ENCODE data around the gene NUMB. TPM values are rescaled to one million over a fixed set of nuclear protein-coding genes. Genes with fewer than 3 reads are reported as not detected.
A peak's percentile ranks its signal among the peaks of the same experiment; 100 is the strongest.

The NUMB gene
- total and polyA plus RNA-seq, 2 of the 4 experiments (the other 2 are of a cell fraction), result 45.9 to 114 TPM

DNA sequence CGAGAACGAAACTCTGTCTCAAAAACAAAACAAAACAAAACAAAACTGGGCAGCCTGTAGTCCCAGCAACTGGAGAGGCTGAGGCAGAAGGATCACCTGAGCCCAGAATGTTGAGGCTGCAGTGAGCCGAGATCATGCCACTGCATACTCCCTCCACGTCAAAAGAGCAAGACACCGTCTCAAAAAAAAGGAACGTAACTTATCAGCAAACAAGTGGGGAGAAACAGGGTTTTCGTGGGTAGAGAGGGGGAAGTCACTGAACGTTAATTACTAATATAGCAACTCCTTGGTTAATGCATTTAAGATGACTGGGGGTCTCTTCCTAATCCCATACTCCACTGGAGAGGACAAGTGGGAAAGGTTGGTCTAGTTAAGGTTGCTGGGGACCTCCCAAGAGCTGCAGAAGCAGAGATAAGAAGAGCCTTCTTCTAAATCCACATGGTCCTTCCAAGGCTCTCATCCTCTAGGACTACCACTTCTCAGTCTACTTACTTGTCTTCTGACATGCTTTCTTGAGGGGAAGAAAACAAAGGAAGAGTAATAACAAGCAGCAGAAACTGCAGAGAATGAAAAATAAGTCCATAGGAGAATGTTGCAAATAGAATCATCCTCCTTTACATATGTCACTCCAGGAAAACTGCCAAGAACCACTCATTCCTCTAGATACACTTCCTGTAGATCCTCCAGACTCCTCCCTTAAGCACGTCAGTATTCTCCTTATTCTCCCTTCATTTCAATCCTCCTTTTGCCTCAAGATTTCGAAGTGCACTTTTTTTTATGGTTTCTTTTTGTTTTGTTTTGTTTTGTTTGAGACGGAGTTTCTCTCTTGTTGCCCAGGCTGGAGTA is 5.8 kb downstream of the NUMB start:
- Histone ChIP-seq H2AFZ (replicated peaks; ENCODE audit: low read length, poor library complexity) (no peak overlapping the region), H2BK5ac (ENCODE audit: low read depth, low read length, poor library complexity, severe bottlenecking) (peak overlapping the region; percentile 15), H3K27me3 (ENCODE audit: control insufficient read depth, insufficient read depth, low read length) (no peaks in the 10 kb centered on the region), H3K4me1 (ENCODE audit: control insufficient read depth, insufficient read depth, low read length) (peaks cover 6% of the 10 kb centered on the region), H4K20me1 (ENCODE audit: insufficient read depth, low read length) (peaks cover 64% of the 10 kb centered on the region), H3K4ac (ENCODE audit: low read depth, low read length) (peak overlapping the region; percentile 32; the same call in 1 of the 2 replicates), H4K5ac (ENCODE audit: low read depth, low read length) (no peak overlapping the region), H2AK9ac (replicated peaks; ENCODE audit: low read depth, low read length, poor library complexity) (no peak overlapping the region), H3K23ac (ENCODE audit: low read depth, low read length) (no peak overlapping the region), H3K56ac (ENCODE audit: extremely low read depth, insufficient read depth, low read length) (no peak overlapping the region), H2BK20ac (ENCODE audit: low read depth, low read length) (no peak overlapping the region), H3K18ac (ENCODE audit: low read depth, low read length) (no peak overlapping the region; the same call in 1 of the 2 replicates), H3K4me3 (ENCODE audit: insufficient read depth, low read depth, low read length) (no peak overlapping the region), H2BK15ac (ENCODE audit: low read depth, low read length) (no peak overlapping the region), H3K79me1 (ENCODE audit: low read depth in 1 of 2, low read length in 2 of 2) (peaks cover 0 to 41% of the 10 kb centered on the region in 2 experiments; a peak in 2 of 4 replicates), H2BK120ac (ENCODE audit: low read depth, low read length) (no peak overlapping the region), H3K9ac (ENCODE audit: low read depth, low read length) (no peak overlapping the region), H3K14ac (replicated peaks; ENCODE audit: low read depth, low read length) (peak overlapping the region; percentile 6; the same call in 1 of the 2 replicates), H4K91ac (ENCODE audit: insufficient read depth, low read depth, low read length) (no peak overlapping the region), H2AK5ac (ENCODE audit: low read depth, low read length) (no peak overlapping the region), H4K8ac (ENCODE audit: low read depth in 2 of 2, low read length in 2 of 2) (no peak overlapping the region), H3K4me2 (ENCODE audit: low read depth, low read length) (peak overlapping the region; percentile 81), H3K9me3 (ENCODE audit: control insufficient read depth, insufficient read depth, low read length) (no peaks in the 10 kb centered on the region), H3K36me3 (ENCODE audit: control insufficient read depth, insufficient read depth, low read length) (no peaks in the 10 kb centered on the region; the same call in none of the 2 replicates), H3K27ac (ENCODE audit: insufficient read depth, low read length) (peak overlapping the region; percentile 15; the same call in 1 of the 2 replicates), H3K9me1 (ENCODE audit: insufficient read depth, low read length) (peaks cover 9% of the 10 kb centered on the region; the same call in 1 of the 2 replicates)
- TF ChIP-seq CEBPB (IDR thresholded peaks at IDR 0.05; ENCODE audit: low read depth, low read length) (peak; percentile 26; the same call in 1 of the 2 replicates), MAZ (IDR thresholded peaks at IDR 0.05; ENCODE audit: borderline replicate concordance, low read depth, low read length) (no peak)
- in situ Hi-C loops (cut with MboI; ENCODE audit: low sequenced_read_pairs), result no loop called here
- ATAC-seq (ENCODE audit: low read depth) (peak; percentile 69), DNase-seq (peak; percentile 97)
- dilution Hi-C loops (cut with HindIII; ENCODE audit: low sequenced_read_pairs, unreplicated experiment), result loop anchor here (25.0 kb wide), 1 partner anchor 165 kb away; no protein-coding TSS in a partner anchor
- WGBS, 2 experiments (ENCODE audit: extremely low coverage in 2 of 2, insufficient read length in 1 of 2), result 92% methylated on average over 2 of the region's 11 CpGs; no CpG with 5 or more reads in 1 of the 2 experiments
- ChIA-PET CTCF (no interaction called here), POLR2A (ENCODE audit: unreplicated experiment) (interaction anchor here (0.6 kb wide), 1 partner anchor 10 kb away, joined by 3 read pairs; no protein-coding TSS in a partner anchor)
- BruUV-seq (replicated peaks), result no TSS peak
- intact Hi-C loops (cut with micrococcal nuclease), result no loop called here

All from IMR-90 (cell line).